Right lobe of liver (tissue), 4 donors: ENCODE data around the gene BARHL1.

ENCODE experiments used
- CTCF ChIP-seq, 4 donors: fragments of 200-600 bp in 3 of 4; fragments of 450-650 bp in 1 of 4; IDR thresholded peaks; one replicate each; pipeline versions ENCODE4 v1.5.1 to v1.8.0; 2016 to 2022; ENCODE audit warnings: antibody characterized with exemption in 4 of 4, mild to moderate bottlenecking in 2 of 4
- POLR2A ChIP-seq: fragments of 450-650 bp; IDR thresholded peaks from one replicate; pipeline ENCODE4 v1.6.1; 2017; ENCODE audit warnings: antibody characterized with exemption, mild to moderate bottlenecking
- donor health status: DM: no; HTN: no; CAD: no.
- donor health status: DM: no; HTN: no; CAD: no.
- donor health status: DM: no; HTN: yes; CAD: no.

GRCh38 chr9:132547976-132548730 is 34.3 kb upstream of the BARHL1 start:
- TF ChIP-seq CTCF (IDR thresholded peaks at IDR 0.05): no peak
- TF ChIP-seq POLR2A: no peak
